ENCODE results near the gene CAMK1D.
"Not testable (repeated sequence)": the region's sequence is repeated elsewhere in the genome, so short reads cannot be mapped to it uniquely, and the experiment has no call there.

Gene CAMK1D

DNA sequence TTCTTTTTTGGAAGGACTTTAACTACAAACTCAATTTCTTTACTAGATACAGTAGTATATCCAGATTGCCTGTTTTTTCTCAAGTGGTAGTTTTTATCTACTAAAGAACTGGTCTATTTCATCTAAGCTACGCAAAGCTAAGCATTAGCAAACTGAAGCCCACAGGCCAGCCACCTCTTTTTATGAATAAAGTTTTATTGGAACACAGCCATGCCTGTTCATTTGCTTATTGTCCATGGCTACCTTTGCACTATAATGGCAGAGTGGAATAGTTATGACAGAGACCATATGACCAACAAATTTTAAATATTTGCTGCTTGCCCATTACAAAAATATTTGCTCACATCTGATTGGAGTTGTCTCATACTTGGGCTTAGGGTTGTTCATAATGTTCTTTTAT is 168.7 kb downstream of the CAMK1D start:
- no peak for DNase-seq (ENCODE audit: low read depth)

DNA sequence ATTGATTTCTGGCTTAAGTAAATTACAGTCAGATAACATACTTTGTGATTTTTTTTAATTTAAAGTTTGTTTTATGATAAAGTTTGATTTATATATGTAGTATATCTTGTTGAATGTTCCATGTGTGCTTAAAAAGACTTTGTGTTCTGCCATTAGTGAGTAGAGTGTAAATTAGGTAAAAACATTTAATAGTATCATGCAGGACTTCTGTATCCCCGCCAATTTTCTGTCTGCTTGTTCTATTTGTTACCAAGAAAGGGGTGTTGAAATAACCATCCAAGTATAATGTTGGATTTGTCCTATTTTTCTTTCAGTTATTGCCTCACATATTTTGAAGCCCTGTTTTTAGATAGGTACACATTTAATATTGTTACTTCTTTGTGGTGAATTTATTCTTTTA is 172.1 kb downstream of the CAMK1D start:
- DNase-seq (ENCODE audit: low read depth) = no peak

DNA sequence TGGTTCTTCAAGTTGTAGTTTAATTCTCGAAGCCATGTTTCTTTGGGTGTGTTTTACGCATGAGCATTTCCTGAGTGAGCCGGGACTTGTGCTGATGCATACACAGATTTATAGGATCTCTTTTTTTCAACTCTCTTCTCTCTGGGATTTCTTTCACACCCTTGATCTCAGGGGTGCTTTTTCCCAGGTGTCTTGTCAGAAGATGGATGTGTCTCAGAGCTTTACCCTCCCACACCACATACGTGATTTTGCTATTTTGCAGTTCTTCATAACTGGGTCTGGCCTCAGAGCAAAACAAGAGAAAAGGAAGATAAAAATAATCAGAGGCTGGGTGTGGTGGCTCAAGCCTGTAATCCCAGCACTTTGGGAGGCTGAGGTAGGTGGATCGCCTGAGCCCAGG is 177.0 kb downstream of the CAMK1D start:
- DNase-seq (ENCODE audit: low read depth) = no peak

DNA sequence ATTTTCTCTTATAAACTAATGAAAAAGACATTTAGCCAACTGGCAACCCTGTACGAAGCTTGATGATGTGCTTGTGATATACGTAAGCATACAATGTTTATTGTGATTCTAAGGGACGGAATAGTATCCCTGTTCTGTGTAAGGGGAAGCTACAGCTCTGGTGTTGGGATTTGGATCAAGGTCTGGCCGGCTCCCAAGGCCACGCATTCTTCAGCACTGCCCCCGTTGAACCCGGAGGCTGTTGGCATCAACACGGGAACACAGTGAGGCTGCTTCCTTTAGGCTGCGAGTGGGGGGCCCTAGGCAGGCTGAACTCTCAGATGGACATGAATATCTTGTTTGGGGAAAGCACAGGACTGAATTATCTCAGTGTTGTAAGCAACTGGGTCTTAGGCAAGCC is 180.6 kb downstream of the CAMK1D start:
- DNase-seq (ENCODE audit: low read depth) = no peak

DNA sequence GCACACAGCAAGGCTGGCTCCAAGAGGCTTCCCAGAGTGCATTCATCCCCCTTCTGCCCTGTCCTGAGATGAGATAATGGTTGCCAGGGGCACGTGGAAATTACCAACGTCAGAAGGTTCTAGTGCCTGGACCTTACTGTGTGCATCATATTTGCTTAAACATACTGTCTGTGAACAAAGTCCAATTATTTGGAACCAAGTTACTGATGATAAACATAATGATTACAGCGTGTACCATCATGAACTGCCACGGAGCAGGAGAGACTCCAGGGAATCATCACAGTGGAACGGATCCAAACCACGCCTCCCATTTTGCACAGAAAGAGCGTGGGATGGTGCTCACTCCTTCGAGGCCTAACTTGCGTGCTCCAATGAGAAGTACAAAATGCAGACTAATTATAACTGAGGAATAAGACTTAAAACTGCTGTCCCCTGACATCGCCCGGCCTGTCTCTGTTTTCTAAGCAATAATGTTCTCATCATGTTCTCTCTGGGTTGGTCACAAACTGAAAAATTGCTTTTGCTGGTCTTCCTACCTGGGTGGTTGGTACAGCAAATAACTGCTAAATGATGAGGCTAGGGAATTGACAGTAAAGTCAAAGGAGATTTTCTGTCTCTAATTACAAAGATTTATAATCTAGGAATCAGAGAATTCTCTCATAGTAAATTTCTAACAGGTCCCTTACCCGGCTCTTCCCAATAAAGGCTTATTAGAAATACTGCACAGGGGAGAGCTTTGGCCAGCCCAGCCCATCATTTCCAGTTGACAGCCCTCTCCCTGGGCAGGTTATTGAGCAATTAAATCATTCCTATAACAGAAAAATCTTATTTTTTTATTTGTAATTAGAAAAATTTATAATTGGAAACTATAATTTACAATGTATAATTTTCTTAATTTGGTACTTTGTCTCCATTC is 182.2 kb downstream of the CAMK1D start:
- no peak for DNase-seq (ENCODE audit: low read depth)

DNA sequence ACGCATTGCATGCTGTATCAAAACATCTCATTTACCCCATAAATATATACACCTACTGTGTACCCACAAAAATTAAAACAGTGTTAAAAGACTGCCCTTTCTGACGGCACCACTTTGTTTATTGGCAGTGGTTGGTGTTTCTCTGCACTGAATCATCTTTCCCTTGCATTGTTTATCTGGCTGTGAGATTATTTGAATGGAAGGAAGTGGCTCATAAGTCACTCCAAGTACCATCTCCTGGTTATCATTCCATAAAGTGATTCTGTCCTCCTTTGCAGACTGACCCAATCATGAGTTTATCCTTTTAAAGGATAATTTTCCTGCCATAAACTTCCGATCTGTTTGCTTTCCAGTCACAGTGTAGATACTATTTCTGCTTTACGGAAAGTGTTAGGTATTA is 183.8 kb downstream of the CAMK1D start:
- no peak for DNase-seq (ENCODE audit: low read depth)

DNA sequence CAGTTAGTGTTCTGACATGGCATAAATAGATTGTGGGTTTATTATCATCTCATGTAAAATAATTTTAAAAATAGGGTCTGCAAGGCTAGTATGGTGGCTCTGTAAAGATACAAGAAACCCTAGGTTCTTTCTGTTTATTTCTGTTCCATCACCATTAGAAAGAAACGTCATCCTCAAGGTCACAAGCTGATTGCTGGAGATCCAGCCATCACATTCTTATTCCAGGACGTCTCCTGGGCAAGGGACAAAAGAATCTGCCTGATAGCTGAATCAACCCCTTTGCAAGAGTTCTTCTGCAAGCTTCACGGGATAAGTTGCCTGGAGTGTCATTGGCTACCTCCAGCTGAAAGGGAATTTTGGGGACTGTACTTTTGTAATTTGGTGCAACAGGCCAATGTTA is 184.4 kb downstream of the CAMK1D start:
- DNase-seq (ENCODE audit: low read depth) = no peak

DNA sequence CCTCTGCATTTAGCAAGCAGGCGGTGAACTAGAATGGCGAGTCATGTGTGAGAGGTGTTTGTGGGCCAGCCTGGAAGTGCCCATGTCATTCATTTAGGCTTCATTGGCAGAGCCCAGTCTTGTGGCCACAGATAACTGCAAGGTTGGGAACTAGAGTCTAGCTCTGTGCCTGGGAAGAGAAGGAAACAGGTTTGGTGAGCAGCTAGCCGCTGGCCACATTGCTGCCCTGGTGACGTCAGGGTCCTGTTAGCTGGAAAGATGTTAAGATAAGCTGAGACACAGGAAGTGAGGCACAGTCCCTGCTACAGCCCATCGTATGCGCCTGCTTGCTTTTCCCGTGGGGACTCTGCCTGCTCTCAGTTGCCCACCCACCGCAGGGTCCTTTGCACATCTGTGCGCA is 185.5 kb downstream of the CAMK1D start:
- DNase-seq (ENCODE audit: low read depth) = no peak

DNA sequence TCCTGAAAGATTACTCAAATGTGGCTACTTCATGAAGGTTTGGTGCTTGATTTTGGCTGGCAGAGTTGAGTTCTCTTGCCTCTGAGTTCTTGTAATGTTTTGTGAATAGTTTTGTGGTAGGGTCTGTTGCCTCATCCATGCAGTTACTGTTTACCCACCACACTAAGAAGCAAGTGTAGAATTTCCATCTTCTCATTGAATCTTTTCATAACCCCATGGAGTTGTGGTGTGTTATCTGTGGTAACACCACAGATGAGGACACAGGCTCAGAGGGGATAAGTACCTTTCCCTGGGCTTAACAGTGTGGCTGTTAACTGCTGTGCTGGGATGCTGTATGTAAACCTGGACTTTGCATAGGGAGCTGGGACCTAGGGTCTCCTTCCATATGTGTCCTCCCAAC is 186.3 kb downstream of the CAMK1D start:
- DNase-seq (ENCODE audit: low read depth) = no peak

DNA sequence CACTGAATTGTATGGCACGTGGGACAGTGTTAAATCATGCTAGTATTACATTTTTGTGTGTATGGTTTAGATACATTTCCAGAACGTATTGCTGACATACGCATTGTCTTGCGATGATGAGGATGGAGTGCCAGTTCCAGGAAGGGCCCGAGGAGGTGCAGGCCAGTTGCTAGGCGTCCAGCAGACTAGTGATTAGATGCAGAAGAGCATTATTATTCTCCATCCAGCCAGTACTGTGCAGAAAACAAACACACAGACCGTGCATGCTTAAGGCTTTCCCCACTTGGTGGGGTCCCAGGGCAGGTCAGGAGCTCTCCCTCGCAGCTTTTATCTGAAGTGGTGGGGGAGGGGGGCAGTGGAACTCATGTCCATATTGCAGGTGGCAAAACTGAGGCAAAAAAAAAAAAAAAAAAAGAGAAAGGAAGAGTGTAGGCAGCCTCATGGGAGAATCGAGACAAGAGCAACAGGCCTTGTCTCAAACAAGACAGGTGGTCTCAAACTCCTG is 189.2 kb downstream of the CAMK1D start:
- DNase-seq (ENCODE audit: low read depth) = no peak

DNA sequence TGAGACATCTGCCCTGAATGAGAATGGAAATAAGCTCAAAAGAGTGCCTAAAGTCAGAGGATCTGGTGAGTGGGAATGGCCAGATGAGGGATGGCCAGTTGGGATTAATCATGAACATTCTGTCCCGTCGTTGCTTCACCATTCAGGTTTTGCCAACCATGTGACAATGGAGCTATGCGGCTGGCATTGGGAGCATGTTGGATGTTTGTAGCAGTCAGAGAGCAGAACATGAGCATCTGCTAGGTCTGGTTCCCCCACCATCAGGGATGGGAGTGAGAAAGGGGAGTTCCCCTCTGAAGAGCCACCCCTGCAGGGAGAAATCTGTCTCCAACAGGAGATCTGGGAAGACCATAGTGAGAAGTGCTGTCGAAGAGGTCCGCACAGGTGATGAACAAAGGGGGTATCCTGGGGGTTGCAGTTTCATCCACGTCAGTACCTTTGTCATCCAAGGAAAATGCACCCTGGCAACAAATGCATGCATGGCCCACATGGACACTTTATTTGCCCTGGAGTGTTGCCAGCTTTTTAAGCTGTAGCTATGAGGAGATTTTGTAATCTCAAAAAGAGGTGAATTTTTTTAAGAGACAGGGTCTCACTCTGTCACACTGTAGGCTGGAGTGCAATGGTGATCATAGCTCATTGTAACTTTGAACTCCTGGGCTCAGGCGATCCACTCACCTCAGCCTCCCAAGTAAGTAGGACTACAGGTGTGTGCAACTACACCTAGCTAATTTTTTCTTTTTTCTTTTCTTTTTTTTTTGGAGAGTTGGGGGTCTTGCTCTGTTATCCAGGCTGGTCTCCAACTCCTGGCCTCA is 190.2 kb downstream of the CAMK1D start:
- DNase-seq (ENCODE audit: low read depth) = no peak

DNA sequence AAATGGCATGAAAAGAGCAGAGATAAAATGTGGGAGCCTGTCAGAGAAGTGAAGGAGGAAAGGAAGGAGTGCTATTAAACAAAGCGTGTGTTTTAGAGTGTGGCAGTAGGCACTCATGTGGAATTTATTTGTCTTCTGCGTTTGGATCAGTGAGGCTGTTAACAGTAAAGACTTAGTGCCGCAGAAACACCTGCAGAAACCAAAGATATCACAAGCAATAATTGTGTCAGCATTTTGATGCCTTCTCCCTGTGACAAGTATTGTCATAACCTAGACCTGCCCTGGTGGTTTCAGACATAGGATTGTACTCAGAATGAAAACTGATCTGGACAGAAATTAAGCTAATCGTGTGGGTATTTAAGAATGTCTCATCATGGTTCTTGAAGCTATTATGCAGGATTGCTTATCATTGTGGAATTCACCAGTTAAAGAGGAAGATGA is 191.0 kb downstream of the CAMK1D start:
- DNase-seq (ENCODE audit: low read depth) = no peak

DNA sequence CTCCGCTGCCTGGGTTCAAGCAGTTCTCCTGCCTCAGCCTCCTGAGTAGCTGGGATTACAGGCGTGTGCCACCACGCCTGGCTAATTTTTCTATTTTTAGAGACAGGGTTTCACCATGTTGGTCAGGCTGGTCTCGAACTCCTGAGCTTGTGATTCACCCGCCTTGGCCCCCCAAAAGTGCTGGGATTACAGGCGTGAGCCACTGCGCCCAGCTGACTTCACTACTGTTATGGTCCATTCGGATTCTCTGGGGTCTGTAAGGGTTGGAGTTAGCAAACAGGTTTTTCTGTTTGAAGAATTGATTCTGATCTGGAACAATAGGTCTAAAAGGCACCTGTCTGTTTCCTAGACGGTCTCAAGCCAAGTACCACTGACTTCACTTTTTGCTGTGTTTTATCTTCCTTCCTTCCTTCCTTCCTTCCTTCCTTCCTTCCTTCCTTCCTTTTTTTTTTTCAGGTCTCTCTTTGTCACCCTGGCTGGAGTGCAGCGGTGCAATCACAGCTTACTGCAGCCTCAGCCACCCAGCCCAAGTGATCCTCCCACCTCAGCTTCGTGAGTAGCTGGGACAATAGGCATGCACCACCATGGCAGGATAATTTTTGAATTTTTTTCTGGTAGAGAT is 192.2 kb downstream of the CAMK1D start:
- no peak for DNase-seq (ENCODE audit: low read depth)

DNA sequence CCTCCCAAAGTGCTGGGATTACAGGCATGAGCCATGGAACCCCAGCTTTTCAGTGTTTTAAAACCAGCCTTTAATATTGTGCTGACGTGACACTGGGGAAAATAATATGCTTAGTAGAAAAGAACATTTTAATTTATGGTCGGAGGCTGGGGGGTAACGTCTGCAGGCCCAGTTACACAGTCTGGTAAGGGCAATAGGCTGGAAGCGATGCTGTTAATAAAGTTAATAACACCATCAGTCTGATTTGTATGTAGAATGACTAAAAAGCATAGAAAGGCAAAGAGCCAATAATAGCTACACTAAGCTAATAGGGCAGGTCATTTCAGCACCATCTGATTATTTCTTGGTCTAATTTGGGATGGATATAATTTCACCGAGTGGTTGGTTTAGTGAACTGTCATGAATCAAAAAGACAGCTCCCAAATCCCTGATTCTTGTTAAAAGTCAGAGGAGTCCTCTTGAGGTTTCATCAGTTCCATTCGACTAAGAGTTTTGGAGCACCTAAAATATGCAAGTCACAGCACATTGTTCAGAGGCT is 192.9 kb downstream of the CAMK1D start:
- no peak for DNase-seq (ENCODE audit: low read depth)

DNA sequence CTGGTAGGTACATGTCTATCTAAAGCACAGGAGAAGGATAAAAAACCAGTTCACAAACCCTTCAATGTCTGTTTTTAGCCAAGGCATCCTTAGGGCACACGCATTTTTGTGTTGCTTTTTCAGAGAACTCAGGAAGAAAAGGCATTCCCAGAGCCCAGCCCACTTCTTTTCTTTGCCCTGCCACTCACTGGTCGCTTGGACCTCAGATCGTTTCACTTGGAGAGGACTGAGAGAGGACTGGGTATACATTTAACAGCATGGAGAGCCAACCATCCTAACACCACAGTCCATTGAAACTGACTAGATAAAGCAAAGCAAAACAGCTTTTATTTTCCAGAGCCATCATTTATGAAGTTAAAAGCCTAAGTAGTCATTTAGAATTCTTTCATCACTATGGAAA is 194.2 kb downstream of the CAMK1D start:
- no peak for DNase-seq (ENCODE audit: low read depth)

DNA sequence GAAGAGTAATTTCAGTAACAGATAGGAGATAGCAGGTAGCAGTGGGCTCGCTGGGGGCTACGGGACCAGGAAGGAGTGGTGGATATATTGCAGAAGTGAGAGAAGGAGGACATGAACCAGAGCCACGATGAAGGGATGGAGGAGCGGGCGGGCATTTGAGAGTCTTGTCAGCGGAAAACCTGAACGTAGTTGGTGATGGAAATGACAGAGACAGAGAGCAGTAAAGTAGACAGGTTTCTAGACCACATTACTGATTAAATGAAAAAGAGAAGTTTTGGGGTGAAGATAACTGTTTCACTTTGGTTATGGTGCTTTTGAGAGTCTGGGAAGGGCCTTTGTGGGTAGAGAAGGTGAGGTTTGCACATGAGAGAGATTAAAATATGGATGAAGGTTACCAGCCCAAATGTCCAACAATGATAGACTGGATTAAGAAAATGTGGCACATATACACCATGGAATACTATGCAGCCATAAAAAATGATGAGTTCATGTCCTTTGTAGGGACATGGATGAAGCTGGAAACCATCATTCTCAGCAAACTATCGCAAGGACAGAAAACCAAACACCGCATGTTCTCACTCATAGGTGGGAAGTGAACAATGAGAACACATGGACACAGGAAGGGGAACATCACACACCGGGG is 196.9 kb downstream of the CAMK1D start:
- not testable (repeated sequence) for DNase-seq (ENCODE audit: low read depth)

DNA sequence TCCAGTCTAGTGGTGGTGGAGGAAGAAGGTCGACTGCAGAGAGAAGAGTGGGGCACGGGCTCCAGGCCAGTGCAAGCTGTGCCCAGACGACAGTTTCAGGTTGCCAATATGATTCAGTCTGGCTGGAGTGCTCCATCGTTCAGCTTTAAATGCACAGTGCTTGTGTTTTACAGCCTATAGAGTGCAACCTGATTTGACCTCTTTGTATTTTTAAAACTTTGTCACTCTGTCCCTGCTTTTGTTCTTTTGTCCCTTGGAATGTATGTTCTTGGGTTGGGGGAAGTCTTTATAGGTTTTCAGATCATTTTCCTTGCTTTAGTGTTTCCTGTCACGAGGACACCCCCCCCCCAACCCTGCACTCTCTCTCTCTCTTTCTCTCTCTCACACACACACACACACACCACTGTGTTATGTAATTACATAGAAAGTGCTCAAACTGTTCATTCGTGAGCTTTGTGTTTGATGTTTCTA is 198.0 kb downstream of the CAMK1D start:
- DNase-seq (ENCODE audit: low read depth) = no peak

DNA sequence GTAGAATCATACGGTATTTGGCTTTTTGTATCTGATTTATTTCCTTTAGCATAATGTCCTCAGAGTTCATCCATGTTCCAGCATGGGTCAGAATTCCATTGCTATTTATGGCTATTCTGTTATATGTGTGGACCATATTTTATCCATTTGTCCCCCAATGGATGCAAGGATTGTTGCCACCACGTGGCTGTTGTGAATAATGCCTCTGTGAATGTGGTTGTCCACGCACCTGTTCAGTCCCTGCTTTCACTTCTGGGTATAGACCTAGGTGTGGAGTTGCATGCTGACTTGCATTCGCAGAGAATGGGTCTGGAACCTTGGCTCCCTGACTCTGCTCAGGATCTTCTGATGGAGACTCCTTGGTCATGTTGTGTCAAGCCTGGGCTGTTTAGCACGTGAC is 199.9 kb downstream of the CAMK1D start:
- DNase-seq (ENCODE audit: low read depth) = no peak

DNA sequence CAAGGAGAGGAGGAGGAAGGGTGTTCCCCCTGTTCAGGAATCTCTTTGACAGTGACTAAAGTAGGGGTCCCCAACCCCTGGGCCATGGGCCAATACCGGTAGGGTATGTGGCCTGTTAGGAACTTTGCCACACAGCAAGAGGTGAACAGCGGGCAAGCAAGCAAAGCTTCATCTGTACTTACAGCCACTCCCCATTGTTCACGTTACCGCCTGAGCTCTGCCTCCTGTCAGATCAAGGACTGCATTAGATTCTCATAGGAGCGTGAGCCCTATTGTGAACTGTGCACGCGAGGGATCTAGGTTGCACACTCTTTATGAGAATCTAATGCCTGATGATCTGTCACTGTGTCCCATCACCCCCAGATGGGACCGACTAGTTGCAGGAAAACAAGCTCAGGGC is 201.6 kb downstream of the CAMK1D start:
- DNase-seq (ENCODE audit: low read depth) = no peak

DNA sequence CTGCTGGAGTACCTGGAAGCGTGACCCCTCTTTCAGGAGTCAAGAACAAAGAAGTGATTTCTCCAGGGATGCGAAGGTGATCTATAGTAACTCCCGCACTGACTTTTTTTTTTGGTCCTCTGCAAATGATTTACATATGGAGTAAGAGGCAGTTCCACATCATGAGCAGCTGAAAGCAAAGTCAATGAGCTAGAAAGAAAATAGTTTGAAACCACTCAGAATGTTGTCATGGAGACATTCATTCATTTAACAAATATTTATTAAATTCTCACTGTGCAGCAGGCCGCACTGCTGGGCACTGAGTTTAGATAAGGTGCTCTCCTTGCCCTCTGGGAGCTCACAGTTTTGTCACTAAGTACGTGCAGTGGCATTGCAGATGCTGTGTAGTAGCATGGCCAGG is 206.7 kb downstream of the CAMK1D start:
- DNase-seq (ENCODE audit: low read depth) = no peak

DNA sequence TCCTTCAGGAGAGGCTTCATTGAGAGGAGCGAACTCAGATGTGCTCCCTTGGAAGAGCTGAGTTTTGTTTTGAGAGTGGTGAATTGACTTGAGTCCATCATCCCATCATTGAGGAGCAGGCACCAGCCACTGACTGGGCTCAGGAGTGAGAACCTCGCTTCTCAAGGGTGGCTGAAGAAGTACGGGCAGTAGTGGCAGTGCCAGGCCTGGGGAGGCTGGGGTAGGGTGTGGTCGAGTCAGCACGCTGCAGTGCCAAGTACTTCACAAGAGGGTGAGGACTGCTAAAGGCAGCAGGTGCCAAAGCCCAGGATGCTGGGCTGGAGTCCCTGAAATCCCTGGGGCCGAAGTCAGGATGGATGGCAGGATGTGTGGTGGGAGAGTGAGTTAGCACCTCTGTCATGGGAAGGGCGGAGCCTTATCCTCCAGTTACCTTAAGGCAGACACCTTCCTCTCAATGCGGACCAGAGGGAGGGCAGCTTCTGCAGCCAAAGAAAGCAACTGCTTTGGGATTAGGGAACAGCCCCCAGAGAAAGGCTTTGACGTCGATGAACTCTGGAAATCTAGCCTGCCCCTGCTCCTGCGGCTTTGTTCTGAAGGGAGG is 210.3 kb downstream of the CAMK1D start:
- DNase-seq (ENCODE audit: low read depth) = no peak
